ENCODE measurements around the gene SLIT2.

DNA sequence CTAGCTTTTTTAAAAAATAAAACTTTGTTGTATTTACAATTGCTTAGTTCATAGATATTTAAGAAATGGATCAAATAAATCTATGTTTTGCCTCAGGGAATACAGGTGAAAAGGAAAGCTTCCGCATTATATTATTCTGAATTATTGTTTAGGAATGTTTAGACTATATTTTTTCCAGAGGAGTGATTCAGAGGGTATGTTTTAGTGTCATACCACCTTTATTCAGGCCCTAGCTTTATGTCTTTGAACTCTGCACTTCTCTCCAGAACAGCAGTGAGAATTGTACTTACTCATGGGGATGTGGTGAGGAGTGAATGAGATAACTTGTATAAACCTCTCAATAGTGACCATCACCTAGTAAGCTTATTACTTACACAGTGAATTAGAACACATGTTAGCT, 14.0 kb downstream of the SLIT2 start:
- TF ChIP-seq EZH2 (IDR thresholded peaks at IDR 0.05; ENCODE audit: low read depth) (no peak), CTCF (conservative IDR thresholded peaks at IDR 0.05) (no peak)
